Keratinocyte (primary cell): ENCODE results near the gene CDK3. TPM values are rescaled to one million over a fixed set of nuclear protein-coding genes. Genes with fewer than 3 reads are reported as not detected.

ENCODE experiments used
- DNase-seq: peaks from one replicate; pipeline ENCODE4 v3.0.0-alpha.2; 2011; ENCODE audit warnings: low read depth, missing footprints, low spot score
- FAIRE-seq: peaks from 2 replicates; lab custom pipeline; 2011; peaks lifted over from hg19 to GRCh38; lab: Jason Lieb, UNC
- H2AFZ ChIP-seq: 2 replicates; pipeline ENCODE4 v1.6.0; 2012; ENCODE audit warnings: low read length, control low read depth, inconsistent platforms; ENCODE audit not compliant: control insufficient read depth
- H3K27ac ChIP-seq: 2 replicates; pipeline ENCODE4 v1.5.1; 2011; ENCODE audit warnings: low read length; ENCODE audit not compliant: control insufficient read depth, insufficient read depth
- H3K27me3 ChIP-seq: 3 replicates; pipeline ENCODE4 v1.6.0; 2011; ENCODE audit warnings: low read length; ENCODE audit not compliant: control insufficient read depth, insufficient read depth; ENCODE audit errors: extremely low read depth
- H3K36me3 ChIP-seq, 2 experiments: 2 replicates in 1 of 2; 3 replicates in 1 of 2; pipeline ENCODE4 v1.5.1; 2011; ENCODE audit warnings: low read length in 2 of 2, mild to moderate bottlenecking in 1 of 2; ENCODE audit not compliant: control insufficient read depth in 2 of 2, insufficient read depth in 2 of 2; ENCODE audit errors: extremely low read depth in 1 of 2
- H3K4me1 ChIP-seq: 3 replicates; pipeline ENCODE4 v1.5.1; 2011; ENCODE audit warnings: low read length; ENCODE audit not compliant: control insufficient read depth, insufficient read depth; ENCODE audit errors: extremely low read depth
- H3K4me2 ChIP-seq: 3 replicates; pipeline ENCODE4 v1.6.0; 2011; ENCODE audit warnings: low read depth, low read length; ENCODE audit not compliant: control insufficient read depth, insufficient read depth; ENCODE audit errors: extremely low read depth
- H3K4me3 ChIP-seq, 3 experiments: fragments of 200-600 bp in 1 of 3; sonication (generic) in 1 of 3; 2 replicates in 2 of 3; 3 replicates in 1 of 3; pipeline ENCODE4 v1.5.1; 2011 to 2016; ENCODE audit warnings: low read length in 3 of 3, mild to moderate bottlenecking in 3 of 3, control low read depth in 2 of 3, inconsistent platforms in 1 of 3, low read depth in 1 of 3, mixed read lengths in 1 of 3, mixed run types in 1 of 3, moderate library complexity in 1 of 3; ENCODE audit not compliant: control insufficient read depth in 2 of 3, insufficient read depth in 2 of 3; ENCODE audit errors: extremely low read depth in 1 of 3
- H3K79me2 ChIP-seq: 2 replicates; pipeline ENCODE4 v1.6.0; 2012; ENCODE audit warnings: low read length; ENCODE audit not compliant: control insufficient read depth, insufficient read depth
- H3K9ac ChIP-seq: 3 replicates; pipeline ENCODE4 v1.6.0; 2011; ENCODE audit warnings: low read length; ENCODE audit not compliant: control insufficient read depth, insufficient read depth; ENCODE audit errors: extremely low read depth
- H3K9me1 ChIP-seq: 3 replicates; pipeline ENCODE4 v1.6.0; 2011; ENCODE audit warnings: low read length; ENCODE audit not compliant: control insufficient read depth, insufficient read depth; ENCODE audit errors: extremely low read depth
- H3K9me3 ChIP-seq: 2 replicates; pipeline ENCODE4 v1.5.1; 2012; ENCODE audit warnings: low read depth, low read length; ENCODE audit not compliant: control insufficient read depth
- H4K20me1 ChIP-seq: 3 replicates; pipeline ENCODE4 v1.6.0; 2011; ENCODE audit warnings: low read length; ENCODE audit not compliant: control insufficient read depth, insufficient read depth; ENCODE audit errors: extremely low read depth
- EZH2 ChIP-seq: IDR thresholded peaks from one replicate; pipeline ENCODE4 v1.6.1; 2012; ENCODE audit warnings: inconsistent platforms, mild to moderate bottlenecking, low read length, moderate library complexity
- dilution Hi-C: fragments of 300-500 bp; cut with MboI; formaldehyde crosslinking; loops from one replicate; pipeline ENCODE4 v1.7.0; 2020; ENCODE audit warnings: low sequenced_read_pairs; ENCODE audit not compliant: extremely low pct_ligation_motif_present
- polyA plus RNA-seq, 5 experiments: library from polyadenylated mRNA; depleted of rRNA in 3 of 5; stranded (reverse) in 3 of 5; stranded (forward) in 1 of 5; unstranded in 1 of 5; fragments of >200 nt; gene quantifications; 1 replicate in 1 of 5; 2 replicates in 3 of 5; 3 replicates in 1 of 5; pipeline versions ENCODE4 v1.2.1 to v1.2.3, GENCODE V29; 2011 to 2012; ENCODE audit warnings: missing spikeins in 2 of 5, low read depth in 1 of 5, low replicate concordance in 1 of 5
- TF ChIP-seq, protein P1 (sequence below), 3 experiments: IDR thresholded peaks in 1 of 3; conservative IDR thresholded peaks in 1 of 3; optimal IDR thresholded peaks in 1 of 3; 2 replicates in 2 of 3; 3 replicates in 1 of 3; pipeline versions ENCODE3 to v1.5.1; 2011; ENCODE audit warnings: low read length in 3 of 3, mild to moderate bottlenecking in 3 of 3, moderate library complexity in 2 of 3, control low read depth in 1 of 3, inconsistent platforms in 1 of 3; ENCODE audit not compliant: insufficient read depth in 2 of 3; ENCODE audit errors: extremely low read depth in 1 of 3

CDK3 gene
- polyA plus RNA-seq, 1 donor (not counting 4 experiments of a cell fraction or from before 2014, with no cell fraction given): 1.8 TPM

DNA sequence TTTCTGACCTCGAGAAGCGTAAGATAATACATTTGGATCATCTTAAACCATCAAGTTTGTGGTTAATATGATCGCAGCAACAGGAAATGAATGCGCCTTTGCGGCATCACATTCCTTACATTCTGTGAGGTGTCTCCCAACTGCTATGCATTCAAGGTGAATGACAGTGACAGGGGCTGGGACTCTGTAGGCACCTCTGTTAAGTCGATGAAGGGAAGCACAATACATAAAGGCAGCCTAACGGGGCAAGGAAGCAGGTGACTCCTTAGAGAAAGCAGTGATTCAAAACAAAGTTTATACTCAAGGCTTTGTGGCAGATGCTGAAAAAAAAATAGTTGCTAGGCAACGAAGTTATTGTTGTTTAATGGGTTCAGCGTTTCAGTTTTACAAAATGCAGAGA is 48.1 kb downstream of the CDK3 start:
- H3K27ac ChIP-seq: no peak overlapping the region
- peaks cover 31 to 63% of the 10 kb centered on the region in 2 experiments for H3K36me3 ChIP-seq
- no peak overlapping the region for H3K4me2 ChIP-seq
- no peak overlapping the region for H3K9ac ChIP-seq
- H3K9me3 ChIP-seq: no peaks in the 10 kb centered on the region
- FAIRE-seq (no peak), DNase-seq (no peak)
- H3K79me2 ChIP-seq: peaks cover 7% of the 10 kb centered on the region
- H3K4me1 ChIP-seq: peaks cover 15% of the 10 kb centered on the region
- no peaks in the 10 kb centered on the region for H4K20me1 ChIP-seq
- TF ChIP-seq, protein P1, sequence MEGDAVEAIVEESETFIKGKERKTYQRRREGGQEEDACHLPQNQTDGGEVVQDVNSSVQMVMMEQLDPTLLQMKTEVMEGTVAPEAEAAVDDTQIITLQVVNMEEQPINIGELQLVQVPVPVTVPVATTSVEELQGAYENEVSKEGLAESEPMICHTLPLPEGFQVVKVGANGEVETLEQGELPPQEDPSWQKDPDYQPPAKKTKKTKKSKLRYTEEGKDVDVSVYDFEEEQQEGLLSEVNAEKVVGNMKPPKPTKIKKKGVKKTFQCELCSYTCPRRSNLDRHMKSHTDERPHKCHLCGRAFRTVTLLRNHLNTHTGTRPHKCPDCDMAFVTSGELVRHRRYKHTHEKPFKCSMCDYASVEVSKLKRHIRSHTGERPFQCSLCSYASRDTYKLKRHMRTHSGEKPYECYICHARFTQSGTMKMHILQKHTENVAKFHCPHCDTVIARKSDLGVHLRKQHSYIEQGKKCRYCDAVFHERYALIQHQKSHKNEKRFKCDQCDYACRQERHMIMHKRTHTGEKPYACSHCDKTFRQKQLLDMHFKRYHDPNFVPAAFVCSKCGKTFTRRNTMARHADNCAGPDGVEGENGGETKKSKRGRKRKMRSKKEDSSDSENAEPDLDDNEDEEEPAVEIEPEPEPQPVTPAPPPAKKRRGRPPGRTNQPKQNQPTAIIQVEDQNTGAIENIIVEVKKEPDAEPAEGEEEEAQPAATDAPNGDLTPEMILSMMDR (optimal IDR thresholded peaks at IDR 0.05 in 1 of 3, IDR thresholded peaks at IDR 0.05 in 1 of 3, conservative IDR thresholded peaks at IDR 0.05 in 1 of 3; ENCODE audit: extremely low read depth in 1 of 3, insufficient read depth in 2 of 3, low read length in 3 of 3): no peak
- TF ChIP-seq EZH2: no peak
- H3K27me3 ChIP-seq: no peaks in the 10 kb centered on the region
- H3K9me1 ChIP-seq: peaks cover 3% of the 10 kb centered on the region
- dilution Hi-C loops: no loop called here
- H2AFZ ChIP-seq: no peak overlapping the region
- no peak overlapping the region for H3K4me3 ChIP-seq

DNA sequence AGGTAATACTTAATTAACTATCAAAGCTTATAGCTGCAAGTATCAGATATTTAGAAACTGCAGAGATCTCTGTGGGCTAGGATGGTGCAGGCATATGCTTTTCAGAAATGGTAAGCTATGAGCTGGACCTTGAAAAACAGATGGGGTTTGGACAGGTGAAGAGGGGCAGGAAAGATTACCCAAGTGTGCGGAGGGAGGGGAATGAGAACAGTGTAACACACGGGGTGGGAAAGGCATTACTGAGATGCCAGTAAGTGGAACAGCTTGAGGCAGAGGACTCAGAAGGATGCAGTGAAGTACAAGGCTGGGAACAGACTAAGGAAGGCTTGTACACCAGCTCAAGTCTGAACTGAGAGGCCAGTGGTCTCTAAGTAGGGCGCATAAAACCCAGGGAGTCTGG is 48.6 kb downstream of the CDK3 start:
- Histone ChIP-seq H3K27ac (no peak overlapping the region), H3K36me3 (peaks cover 27 to 60% of the 10 kb centered on the region in 2 experiments), H3K9me1 (peaks cover 3% of the 10 kb centered on the region), H2AFZ (no peak overlapping the region), H3K4me3 (no peak overlapping the region), H3K9me3 (no peaks in the 10 kb centered on the region), H3K4me2 (no peak overlapping the region), H3K79me2 (peaks cover 7% of the 10 kb centered on the region), H3K4me1 (peaks cover 21% of the 10 kb centered on the region), H3K27me3 (no peaks in the 10 kb centered on the region), H3K9ac (no peak overlapping the region), H4K20me1 (no peaks in the 10 kb centered on the region)
- no peak for TF ChIP-seq EZH2
- TF ChIP-seq, protein P1 (optimal IDR thresholded peaks at IDR 0.05 in 1 of 3, IDR thresholded peaks at IDR 0.05 in 1 of 3, conservative IDR thresholded peaks at IDR 0.05 in 1 of 3; ENCODE audit: extremely low read depth in 1 of 3, insufficient read depth in 2 of 3, low read length in 3 of 3): no peak
- FAIRE-seq (no peak), DNase-seq (no peak)
- dilution Hi-C loops: no loop called here
